HG03378 (cell line): ENCODE data around the gene RBBP8NL.

ENCODE experiments used
- ATAC-seq: cut with Tn5 transposase; IDR thresholded peaks from one replicate; pipeline ENCODE4 v1.9.1; 2021; ENCODE audit warnings: mild to moderate bottlenecking, moderate library complexity; ENCODE audit not compliant: unreplicated experiment

The RBBP8NL gene

DNA sequence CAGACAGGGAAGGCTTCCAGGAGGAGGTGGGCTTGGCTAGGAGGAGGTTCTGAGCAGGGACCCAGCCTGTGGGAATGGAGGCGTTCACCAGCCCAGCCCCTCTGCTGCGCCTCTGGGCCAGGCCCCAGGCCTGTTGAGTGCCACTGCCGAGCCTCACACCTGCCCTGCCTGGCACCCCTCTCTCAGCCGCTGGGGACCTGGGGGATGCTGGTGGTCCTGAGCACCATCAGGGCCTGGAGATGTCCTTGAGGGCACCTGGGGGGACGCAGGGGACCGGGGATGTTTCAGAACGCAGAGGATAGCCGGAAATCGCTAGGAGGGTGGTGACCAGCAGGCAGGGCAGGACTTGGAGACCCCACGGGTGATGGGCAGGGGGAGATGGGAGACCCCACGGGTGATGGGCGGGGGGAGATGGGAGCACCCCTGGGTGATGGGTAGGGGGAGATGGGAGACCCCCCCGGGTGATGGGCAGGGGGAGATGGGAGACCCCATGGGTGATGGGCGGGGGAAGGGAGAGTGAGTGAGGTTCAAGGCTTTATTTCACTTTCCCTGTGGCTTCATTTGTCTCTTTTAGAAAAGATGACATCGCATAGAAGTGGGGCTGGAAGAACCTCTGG lies 35.7 kb upstream of the RBBP8NL start:
- no peak for ATAC-seq

DNA sequence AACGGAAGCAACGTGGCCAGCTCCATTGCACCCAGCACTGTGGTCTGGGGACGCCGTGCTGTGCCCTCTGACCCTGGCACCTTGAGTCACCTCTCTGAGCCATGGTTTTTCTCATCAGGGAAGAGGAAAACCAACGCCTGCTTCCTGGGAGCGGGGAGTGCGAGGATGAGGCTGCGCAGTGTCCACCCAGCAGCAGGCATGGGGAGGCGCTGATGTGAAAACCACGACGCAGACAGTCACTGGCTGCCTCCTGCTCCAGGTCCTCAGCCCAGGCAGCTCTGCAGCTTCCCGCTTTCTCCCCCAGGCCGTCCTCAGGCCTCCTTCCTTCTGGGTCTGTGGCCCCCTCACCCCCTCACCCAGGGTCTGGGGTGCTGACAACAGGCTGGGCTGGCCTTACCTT lies 34.5 kb upstream of the RBBP8NL start:
- ATAC-seq, result no peak

DNA sequence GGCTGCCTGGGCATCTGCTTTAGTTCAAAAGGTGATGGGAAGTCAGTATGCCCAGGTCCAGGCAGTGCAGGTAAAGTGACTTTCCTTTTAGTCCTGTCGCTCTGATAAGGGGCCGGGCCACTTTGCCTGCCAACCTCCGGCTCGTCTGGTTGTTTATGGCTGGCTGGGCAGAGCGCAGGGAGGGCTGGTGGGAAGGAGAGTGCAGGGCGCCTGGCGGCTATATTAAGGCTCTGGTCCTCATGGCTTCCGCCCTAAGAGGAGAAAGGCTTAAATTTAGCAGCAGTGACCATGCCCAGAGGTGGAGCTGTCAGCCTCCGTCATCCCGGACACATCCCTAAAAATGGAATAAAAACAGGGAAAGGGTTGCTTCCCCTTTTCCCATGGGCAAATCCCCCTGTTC lies 33.8 kb upstream of the RBBP8NL start:
- no peak for ATAC-seq

DNA sequence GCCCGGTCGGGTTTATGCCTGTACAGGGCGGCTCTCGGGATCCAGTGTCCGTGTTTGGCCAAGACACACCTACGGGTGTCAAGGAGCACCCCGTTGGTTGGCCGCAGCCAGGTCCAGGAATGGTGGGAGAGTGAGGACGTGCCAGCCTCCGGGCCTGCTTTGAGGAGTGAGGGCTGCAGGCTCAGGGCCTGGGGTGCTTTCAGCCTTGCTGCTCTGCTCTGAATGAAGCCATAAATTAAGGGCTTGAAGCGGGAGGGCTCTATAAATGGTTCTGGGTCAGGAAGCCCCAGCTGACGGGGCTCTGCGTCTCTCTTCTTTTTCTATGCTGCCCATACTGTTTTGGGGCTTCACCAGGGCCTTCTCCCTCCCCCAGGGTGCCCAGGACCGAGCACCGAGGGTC lies 33.3 kb upstream of the RBBP8NL start:
- no peak for ATAC-seq

DNA sequence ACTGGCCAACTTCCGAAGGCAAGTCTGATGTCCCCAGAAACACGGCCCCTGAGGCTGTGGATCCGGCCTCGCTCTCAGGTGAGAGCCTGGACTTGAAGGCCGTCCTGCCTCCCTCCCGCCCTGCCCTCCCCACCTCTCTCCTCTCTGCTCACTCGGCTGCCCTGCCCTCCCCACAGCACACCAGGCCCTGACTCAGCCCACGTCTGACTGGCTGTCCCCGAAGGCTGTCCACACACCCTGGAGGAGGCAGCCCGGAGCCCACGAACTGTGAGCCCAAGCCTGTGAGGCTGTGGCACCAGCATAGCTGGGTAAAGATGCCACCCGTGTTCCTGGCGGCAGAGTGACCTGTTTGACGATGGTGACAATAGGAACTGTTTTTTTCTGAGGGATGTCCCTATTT lies 32.1 kb upstream of the RBBP8NL start:
- no peak for ATAC-seq

DNA sequence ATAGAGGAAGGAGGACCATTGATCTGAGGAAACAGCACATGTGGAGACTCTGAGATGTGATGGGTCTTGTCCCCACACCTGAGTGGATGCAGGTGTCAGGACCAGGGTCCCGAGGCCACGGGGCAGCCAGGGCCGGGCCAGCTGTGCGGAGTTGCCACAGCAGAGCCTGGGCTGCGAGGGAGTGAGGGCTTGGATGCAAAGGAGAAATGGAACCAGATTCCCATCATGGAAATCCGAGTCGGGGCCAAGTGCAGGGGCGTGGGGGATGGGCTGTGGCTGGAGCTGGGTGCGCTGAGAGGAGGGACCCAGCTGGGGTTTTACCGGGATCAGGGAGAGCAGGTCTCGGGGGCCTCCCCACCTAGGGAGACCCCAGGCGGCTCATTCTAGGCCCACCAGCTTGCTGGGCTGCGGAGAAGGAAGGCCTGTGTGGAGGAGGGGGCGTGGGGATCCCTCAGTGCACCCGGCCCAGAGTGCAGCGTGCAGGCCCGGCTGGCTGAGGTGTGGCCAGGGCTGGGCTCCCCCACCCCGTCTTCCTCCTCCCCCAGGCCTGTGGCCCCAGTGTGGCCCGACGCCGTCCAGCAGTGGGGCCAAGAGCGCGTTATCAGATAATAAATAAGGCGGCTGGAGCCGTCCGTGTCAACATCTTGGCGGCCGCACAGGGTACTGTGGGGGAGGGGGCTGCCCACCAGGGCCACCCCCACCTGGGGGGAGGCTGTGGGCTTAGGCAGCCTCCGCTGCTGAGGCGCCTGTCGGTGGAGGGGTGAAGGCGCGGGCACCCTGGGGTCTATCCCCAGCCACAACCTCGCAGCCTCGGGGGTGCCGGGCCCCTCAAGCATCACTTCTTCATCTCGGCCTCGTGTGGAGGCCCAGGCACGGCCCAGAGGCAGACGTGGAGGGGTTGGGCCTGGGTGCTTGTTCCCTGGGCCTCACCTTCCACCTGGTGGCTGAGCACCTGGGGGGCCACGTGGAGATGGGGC lies 31.2 kb upstream of the RBBP8NL start:
- ATAC-seq, result no peak

DNA sequence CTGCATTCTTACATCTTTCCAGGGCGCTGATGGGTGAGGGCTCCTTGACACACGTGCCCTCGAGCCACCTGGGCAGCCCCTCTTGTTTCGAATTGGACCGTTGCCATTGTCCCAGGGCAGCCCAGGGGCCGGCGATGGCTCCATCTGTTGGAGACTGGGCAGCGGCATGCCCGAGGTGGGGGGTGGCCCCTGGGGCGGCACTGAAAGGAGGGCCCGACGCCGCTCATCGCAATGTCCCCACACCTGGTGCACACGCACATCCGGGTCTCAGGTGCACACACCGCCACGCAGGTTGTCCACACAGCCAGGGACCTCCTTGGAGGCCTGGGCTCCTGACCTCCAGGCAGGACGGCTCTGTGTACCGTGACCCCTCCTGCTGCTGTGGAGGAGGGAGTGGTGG lies 30.5 kb upstream of the RBBP8NL start:
- no peak for ATAC-seq

DNA sequence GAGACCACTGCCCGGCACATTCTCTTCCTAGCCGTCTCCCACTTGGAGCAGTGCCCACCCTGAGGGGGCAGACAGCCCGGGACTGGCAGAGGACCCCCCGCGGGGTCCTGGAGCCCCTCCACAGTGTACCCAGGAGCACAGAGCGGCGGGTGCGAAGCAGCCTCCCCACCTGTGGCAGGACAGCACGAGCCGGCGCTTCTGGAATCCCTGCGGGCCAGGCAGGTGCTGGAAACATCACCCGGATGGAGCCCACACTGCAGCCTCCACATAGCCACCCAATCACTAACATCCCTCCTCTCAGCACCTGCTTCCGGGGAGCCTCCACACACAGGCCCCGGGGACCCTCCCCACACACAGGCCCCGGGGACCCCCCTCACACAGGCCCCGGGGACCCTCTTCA lies 29.8 kb upstream of the RBBP8NL start:
- ATAC-seq, result no peak

DNA sequence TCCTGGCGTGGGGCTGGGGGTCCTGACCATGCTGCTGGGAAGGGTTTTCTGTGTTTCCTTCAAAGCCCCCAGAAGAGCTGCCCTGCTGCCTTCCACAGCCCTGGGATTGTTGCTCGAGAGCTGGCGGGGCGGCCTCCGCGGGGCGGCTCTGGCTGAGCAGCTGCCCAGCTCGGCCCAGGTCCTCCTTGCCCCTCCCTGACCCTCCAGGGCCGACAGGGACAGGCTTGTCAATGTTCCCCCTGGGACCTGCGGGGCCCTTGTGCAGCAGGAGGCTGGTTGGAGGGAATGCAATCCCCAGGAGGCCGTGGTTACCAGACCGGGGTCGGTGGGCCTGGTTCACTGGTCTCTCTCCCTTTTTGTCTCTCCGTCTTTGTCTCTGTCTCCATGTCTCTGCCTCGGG lies 28.6 kb upstream of the RBBP8NL start:
- no peak for ATAC-seq

DNA sequence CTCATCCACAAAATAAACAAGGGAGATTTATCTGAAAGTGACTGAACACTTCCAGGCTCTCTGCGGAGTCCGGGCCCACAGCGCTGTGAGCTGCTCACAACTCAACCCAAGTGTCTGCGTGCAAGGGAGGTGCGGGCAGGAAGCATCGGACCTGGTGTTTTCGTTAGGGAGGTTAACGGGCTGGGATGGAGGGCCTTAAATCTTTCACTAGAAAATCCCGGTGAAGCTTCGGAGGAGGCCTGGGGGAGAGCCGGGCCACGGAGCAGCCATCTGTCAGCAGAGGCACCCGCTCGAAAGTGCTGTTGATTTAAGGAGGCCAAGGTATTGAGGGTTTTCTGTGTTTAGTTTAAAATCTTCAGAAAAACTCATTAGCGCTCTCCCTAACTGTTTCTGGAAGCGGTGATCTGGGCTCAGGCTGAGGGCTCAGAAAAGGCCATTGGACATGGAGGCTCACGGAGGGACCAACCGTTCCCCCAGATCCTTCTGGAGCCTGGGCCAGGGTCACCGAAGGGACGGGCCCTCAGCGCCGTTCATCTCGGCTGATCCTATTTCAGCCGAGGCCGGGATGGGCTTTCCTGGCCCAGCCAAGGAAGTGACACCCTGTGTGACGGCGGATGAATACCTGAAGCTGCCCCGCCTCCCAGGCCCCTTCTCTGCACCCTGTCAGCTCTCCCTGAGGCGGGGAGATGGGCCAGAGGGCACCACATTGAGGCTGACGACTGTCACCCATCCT lies 27.7 kb upstream of the RBBP8NL start:
- ATAC-seq, result no peak

DNA sequence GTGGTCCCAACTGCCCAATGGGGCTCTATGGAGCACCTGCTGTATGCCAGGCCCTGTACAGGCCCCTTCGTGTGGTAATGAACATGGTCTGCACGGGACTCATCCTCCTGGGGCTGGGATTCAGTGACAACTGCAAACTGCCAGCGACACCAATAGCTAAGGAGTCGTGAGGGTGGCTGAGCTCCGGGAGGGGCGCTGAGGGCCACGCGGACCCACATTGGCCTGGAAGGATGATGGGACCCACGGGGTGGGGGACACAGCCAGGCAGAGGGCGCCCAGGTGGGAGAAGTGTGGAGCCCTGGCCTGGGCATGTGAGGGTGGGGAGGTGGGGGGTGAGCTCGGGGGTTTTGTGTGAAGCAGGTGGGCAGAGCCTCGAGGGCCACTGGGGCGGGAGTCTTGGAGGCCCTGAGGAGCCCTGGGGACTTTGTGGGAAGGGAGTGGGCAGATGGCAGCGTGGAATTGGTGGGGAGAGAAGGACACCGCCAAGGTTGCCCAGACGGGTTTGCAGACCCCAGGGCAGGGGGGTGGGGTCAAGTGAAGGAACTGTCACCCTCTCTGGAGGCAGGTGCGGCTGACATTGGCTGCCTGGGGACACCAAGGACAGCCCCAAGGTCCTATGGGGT lies 26.0 kb upstream of the RBBP8NL start:
- no peak for ATAC-seq

DNA sequence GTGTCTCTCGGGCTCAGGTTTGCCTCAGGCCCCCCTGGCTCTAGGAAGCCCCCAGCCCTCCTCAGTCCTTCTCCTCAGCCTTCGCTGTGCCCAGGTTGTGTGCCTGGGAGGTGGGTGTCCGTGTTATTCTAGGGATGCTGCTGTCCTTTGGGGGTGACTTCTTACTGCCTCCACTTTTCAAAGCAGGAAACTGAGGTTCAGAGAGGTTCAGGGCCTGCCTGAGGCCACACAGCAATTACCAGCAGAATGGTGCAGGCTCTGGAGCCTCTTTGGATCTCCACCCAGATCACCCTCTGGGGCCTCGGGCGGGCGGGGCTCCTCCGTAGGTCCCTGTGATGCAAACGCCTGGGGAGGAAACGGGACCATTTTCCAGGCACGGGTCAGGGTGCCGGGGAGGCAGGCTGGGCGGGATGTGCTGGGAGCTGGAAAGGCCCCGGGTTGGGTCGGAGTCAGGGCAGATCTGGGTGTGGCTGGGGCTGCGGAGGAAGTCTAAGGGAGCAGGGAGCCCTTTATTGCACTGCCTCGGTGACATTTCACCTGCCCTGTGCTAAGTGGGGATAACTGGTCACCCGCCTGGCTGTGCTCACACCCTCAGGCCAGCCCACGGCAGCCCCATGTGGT lies 25.2 kb upstream of the RBBP8NL start:
- no peak for ATAC-seq

DNA sequence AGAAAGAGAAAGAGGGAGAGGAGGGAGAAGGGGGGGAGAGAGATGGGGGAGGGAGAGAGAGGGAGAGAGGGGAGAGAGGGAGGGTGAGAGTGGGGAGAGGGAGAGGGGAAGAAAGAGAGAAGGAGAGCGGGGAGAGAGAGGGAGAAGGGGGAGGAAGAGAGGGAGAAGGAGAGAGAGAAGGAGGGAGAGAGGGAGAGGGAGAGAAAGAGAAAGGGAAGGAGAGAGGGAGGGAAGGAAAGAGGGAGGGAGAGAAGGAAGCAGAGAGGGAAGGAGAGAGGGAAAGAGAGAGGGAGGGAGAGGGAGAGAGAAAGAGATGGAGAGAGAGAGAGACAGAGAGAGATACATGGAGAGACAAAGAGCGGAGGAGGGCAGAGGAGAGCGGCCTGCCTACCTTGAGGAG lies 24.6 kb upstream of the RBBP8NL start:
- no peak for ATAC-seq

DNA sequence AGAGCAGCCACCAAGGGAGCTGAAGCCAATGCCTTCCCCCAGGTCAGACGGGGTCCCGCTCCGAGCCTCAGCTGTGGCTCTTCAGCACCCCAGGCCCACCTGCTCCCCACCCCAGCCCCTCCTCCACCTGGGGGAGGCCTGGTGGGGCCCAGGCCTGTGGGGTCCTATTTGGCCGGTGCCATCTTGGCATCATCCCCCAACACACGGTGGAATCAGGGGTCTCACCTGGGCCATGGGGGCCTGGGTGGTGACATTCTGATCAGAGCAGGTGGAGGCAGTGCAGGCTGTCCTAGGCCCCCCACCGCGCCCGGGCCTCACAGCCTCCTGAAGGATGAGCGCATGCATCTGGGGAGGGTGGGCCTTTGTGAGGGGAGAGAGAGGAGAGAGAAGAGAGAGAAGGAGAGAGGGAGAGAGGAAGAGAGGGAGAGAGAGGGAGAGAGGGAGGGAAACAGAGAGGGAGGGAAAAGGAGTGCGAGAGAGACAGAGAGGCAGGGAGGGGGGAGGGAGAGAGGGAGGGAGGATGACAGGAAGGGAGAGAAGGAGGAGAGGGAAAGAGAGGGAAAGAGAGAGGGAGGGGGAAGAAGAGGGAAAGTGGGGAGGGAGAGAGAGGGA lies 23.9 kb upstream of the RBBP8NL start:
- ATAC-seq, result no peak

DNA sequence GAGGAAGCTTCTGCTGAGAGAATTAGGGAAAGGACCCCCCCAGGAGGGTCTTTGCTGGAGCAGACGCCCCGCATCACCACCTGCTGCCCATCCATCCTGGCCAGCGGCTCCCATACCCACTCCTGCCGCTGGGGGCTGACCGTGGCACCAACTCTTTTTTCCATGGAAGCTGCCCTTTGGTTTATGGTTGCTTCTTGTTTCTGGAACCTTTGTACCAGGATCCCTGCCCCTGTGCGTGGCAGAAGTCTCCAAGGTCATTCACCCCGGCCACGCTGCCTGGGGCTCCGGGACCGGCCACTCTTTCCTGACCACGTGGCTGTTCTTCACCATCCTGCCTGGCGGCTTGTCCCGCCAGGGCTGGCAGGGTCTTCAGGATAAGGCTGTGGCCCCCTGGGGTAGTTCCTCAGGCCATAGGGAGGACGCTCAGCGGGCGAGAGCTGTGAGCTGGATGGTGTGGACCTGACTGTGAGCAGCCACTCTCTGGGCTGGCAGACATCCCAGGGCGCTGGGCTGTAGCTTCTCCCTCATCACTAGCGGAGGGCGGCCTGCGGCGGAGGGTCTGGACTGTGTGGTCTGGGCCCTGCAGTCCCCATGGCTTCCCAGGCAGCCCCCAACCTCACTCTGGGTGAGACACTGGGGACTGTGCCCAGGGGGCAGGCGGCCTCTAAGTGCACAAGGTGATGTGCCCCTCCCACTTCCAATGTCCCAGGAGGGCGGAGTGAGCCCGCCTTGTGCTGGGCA lies 22.8 kb upstream of the RBBP8NL start:
- no peak for ATAC-seq

DNA sequence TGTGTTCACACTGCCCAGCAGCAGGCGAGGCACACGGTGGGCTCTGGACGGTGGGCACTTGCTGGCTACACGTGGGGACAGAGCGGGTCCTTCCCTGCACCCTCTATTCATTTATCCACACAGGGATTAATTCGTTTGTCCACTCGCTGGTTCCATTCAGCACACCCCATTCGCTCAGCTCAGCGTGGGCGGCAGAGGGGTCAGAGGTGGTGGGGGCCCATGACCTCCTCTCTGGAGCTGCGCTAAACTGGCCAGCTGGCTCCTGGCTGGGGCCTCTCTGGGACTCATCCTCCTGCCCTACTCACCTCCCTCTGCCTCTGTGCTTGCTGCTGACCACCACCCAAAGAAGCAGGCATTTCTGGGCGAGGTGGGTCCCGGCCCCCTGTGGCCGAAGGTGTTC lies 21.4 kb upstream of the RBBP8NL start:
- no peak for ATAC-seq

DNA sequence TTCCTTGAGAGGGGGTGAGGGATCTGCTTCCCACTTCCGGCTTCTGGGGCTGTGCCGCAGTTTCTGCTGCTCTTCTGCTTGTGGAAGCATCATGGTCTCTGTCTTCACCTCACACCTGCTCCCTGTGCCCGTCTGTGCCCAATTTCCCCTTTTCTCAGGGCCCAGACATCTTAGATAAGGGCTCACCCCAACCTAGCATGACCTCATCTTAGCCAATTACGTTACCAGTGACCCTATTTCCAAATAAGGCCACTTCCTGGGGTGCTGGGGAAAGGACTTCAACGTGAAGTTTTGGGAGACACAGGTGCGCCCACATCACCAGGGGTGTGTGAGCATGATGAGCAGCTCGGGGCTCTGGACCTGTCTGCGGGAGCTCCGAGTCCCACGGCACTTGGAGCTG lies 20.7 kb upstream of the RBBP8NL start:
- no peak for ATAC-seq

DNA sequence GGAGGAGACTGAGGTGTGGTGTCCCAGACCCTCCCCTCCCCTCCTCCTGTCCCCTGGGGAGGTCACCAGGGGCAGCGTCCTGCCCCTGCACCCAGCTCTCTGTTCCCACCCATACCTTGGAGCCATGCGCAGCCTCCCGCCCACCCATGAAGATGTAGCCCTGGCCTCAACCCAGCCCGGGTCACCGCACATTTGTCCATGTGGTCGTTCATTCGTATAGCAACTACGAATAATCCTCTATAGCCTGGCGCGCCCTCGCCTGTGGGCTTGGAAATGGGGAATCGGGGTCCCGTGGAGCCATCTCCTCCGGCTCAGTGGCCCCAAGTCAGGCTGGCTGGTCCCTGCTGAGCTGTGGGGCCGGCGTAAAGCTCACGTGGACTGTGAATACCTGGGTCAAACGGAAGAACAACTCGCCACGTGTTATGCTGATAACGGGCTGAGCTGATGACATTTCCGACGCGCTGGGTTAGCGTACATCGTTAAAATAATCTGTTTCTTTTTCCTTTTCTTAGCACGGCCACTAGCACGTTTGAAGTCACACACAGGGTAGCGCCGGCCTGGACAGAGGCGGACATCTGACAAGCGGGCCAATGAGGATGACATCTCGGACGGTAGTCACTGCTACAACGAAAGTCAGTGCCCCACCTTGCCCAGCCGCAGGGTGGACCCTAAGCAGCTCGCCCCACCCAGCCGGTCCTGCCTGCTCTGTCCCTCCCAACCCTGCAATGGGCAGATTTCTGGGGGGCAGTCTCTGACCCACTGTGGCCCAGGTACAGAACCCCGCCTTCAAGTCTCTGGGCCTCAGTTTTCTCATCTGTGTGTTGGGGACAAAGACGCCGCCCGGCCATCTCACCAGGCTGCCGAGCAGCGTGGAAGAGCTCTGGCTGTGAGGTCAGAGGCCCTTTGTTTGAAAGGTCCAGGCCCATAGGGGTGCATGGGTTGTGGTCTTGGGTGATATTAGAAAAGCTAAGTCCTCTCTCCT lies 19.8 kb upstream of the RBBP8NL start:
- ATAC-seq, result no peak

DNA sequence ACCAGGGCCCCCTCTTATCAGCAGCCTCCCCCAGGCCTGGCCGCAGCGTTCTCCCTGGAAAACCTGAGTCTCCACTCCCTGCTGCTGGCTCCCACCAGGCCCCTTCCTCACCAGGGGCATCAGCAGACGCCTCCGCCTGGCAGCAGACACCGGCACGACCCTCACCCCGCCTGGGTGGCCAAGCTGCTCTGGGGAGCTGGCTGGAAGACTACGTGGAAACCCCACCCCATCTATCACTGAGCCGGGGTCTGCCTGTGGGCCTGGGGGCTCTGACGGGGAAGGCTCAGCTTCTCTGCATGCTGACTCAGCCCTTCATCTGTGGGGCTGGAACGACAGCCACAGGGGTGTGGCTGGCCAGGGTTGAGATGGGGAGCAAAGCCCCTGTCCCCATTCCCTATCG lies 19.1 kb upstream of the RBBP8NL start:
- ATAC-seq, result no peak
